Measurements from ENCODE around the gene SUMO3.

Gene SUMO3

GRCh38 chr21:44819283-44820243 is 1.7 kb upstream of the SUMO3 start:
- Histone ChIP-seq H3K27ac (no peak overlapping the region), H3K4me3 (ENCODE audit: low read depth, low read length) (no peak overlapping the region), H3K36me3 (peaks cover 3% of the 10 kb centered on the region; the same call in 1 of the 2 replicates), H3K9me3 (ENCODE audit: severe bottlenecking) (peaks cover 55% of the 10 kb centered on the region), H3K27me3 (ENCODE audit: insufficient read depth, low read depth, severe bottlenecking) (no peaks in the 10 kb centered on the region)
- TF ChIP-seq CTCF (IDR thresholded peaks at IDR 0.05; ENCODE audit: low read depth, low read length): no peak
- no peak for DNase-seq

- no peak for TF ChIP-seq CTCF (IDR thresholded peaks at IDR 0.05; ENCODE audit: low read depth, low read length)
- no peak overlapping the region; the same call in 1 of the 2 replicates for H3K27ac ChIP-seq
- no peak overlapping the region for H3K4me3 ChIP-seq (ENCODE audit: low read depth, low read length)
- DNase-seq: no peak
- H3K9me3 ChIP-seq (ENCODE audit: severe bottlenecking): peaks cover 51% of the 10 kb centered on the region
- H3K36me3 ChIP-seq: peaks cover 3% of the 10 kb centered on the region
- H3K27me3 ChIP-seq (ENCODE audit: insufficient read depth, low read depth, severe bottlenecking): no peaks in the 10 kb centered on the region
Observed at GRCh38 chr21:44818640-44819011, 764 bp upstream of the SUMO3 start.

GRCh38 chr21:44817506-44817880 is 369 bp downstream of the SUMO3 start:
- H3K27ac ChIP-seq: no peak overlapping the region
- H3K36me3 ChIP-seq: peaks cover 12% of the 10 kb centered on the region
- H3K4me3 ChIP-seq (ENCODE audit: low read depth, low read length): peak overlapping the region; percentile 29
- peak; percentile 30 for DNase-seq
- no peak for TF ChIP-seq CTCF (IDR thresholded peaks at IDR 0.05; ENCODE audit: low read depth, low read length)
- H3K27me3 ChIP-seq (ENCODE audit: insufficient read depth, low read depth, severe bottlenecking): no peaks in the 10 kb centered on the region
- H3K9me3 ChIP-seq (ENCODE audit: severe bottlenecking): peaks cover 40% of the 10 kb centered on the region

- H3K36me3 ChIP-seq: peaks cover 17% of the 10 kb centered on the region
- H3K27ac ChIP-seq: no peak overlapping the region
- H3K9me3 ChIP-seq (ENCODE audit: severe bottlenecking): peaks cover 34% of the 10 kb centered on the region
- no peak overlapping the region for H3K4me3 ChIP-seq (ENCODE audit: low read depth, low read length)
- DNase-seq: no peak
- H3K27me3 ChIP-seq (ENCODE audit: insufficient read depth, low read depth, severe bottlenecking): no peaks in the 10 kb centered on the region
- TF ChIP-seq CTCF (IDR thresholded peaks at IDR 0.05; ENCODE audit: low read depth, low read length): no peak
Observed at GRCh38 chr21:44816761-44817505, 929 bp downstream of the SUMO3 start.

- DNase-seq: no peak
- TF ChIP-seq CTCF (IDR thresholded peaks at IDR 0.05; ENCODE audit: low read depth, low read length): no peak
- Histone ChIP-seq H3K27ac (no peak overlapping the region), H3K27me3 (ENCODE audit: insufficient read depth, low read depth, severe bottlenecking) (no peaks in the 10 kb centered on the region), H3K36me3 (peaks cover 20% of the 10 kb centered on the region), H3K9me3 (ENCODE audit: severe bottlenecking) (peaks cover 28% of the 10 kb centered on the region), H3K4me3 (ENCODE audit: low read depth, low read length) (no peak overlapping the region)
Observed at GRCh38 chr21:44815852-44816628, 1.8 kb downstream of the SUMO3 start.
